Adrenal gland (tissue), 5 donors: ENCODE measurements around the gene FHOD3.

Source experiments
- POLR2A ChIP-seq, 2 donors: fragments of 450-650 bp; IDR thresholded peaks; one replicate each; pipeline ENCODE4 v1.6.1; 2017; ENCODE audit warnings: antibody characterized with exemption in 2 of 2, mild to moderate bottlenecking in 2 of 2, moderate library complexity in 1 of 2
- TF ChIP-seq, protein P1 (sequence below), 6 experiments: fragments of 450-650 bp in 4 of 6; fragments of 200-600 bp in 2 of 6; sonication (generic) in 1 of 6; IDR thresholded peaks; 1 replicate in 5 of 6; 2 replicates in 1 of 6; pipeline versions ENCODE4 v1.5.1 to v1.8.0; 2016 to 2021; ENCODE audit warnings: antibody characterized with exemption in 6 of 6, mild to moderate bottlenecking in 2 of 6, moderate library complexity in 1 of 6
- donor health status: DM: no; HTN: no; CAD: no.

- TF ChIP-seq, protein P1, sequence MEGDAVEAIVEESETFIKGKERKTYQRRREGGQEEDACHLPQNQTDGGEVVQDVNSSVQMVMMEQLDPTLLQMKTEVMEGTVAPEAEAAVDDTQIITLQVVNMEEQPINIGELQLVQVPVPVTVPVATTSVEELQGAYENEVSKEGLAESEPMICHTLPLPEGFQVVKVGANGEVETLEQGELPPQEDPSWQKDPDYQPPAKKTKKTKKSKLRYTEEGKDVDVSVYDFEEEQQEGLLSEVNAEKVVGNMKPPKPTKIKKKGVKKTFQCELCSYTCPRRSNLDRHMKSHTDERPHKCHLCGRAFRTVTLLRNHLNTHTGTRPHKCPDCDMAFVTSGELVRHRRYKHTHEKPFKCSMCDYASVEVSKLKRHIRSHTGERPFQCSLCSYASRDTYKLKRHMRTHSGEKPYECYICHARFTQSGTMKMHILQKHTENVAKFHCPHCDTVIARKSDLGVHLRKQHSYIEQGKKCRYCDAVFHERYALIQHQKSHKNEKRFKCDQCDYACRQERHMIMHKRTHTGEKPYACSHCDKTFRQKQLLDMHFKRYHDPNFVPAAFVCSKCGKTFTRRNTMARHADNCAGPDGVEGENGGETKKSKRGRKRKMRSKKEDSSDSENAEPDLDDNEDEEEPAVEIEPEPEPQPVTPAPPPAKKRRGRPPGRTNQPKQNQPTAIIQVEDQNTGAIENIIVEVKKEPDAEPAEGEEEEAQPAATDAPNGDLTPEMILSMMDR (IDR thresholded peaks at IDR 0.05) = no peak
- TF ChIP-seq POLR2A (IDR thresholded peaks at IDR 0.05) = no peak
Measured at GRCh38 chr18:36758623-36759022, 461.1 kb downstream of the FHOD3 start.
